Putamen (tissue), 1 donor: Measurements from ENCODE around the gene CCNB2.

Experiments used
- DNase-seq: peaks from one replicate; pipeline ENCODE4 v3.0.0-alpha.2; 2016; ENCODE audit warnings: low spot score

Gene CCNB2

DNA sequence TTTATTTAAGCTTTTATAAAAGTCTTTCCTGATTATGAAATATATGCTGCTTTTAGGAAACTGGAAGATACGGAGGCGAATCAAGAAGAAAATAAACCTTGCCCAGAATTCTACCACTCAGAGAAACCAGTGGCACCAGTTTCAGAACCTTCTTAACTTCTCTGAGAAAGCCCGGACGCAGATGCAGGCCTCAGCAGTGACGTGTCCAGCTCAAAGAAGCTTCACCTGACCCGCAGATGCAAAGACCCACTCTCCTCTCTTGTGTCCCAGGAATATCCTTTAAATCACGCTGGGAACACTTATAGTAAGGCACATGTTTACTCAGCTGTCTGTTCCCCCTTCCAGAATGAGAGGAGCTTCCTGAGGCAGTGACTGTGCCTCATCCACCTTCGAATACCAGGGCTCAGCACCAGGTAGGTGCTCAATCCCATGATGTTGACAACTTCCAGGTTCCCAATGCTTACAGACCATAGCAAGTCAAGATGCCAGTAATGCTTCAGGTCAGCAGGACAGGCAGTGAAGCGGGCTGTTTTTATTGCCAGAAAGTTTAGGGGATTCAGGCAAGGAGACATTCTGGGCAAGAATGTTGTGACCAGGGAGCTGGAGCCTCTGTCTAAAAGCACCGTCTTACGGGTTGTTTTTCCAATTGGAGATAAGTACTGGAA, 61.8 kb downstream of the CCNB2 start:
- no peak for DNase-seq

DNA sequence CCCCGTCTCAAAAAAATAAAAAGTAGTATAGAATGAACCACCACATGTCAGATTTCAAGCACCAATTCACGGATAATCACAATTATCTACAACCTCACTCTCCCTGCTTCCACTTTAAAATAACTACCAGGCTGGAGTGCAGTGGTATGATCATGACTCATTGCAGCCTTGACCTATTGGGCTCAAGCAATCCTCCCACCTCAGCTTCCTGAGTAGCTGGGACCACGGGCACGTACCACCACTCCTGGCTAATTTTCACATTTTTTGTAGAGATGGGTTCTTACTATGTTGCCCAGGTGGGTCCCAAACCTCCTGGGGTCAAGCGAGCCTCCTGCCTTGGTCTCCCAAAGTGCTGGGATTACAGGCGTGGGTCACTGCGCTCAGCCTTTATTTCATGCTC, 63.6 kb downstream of the CCNB2 start:
- DNase-seq, result no peak

DNA sequence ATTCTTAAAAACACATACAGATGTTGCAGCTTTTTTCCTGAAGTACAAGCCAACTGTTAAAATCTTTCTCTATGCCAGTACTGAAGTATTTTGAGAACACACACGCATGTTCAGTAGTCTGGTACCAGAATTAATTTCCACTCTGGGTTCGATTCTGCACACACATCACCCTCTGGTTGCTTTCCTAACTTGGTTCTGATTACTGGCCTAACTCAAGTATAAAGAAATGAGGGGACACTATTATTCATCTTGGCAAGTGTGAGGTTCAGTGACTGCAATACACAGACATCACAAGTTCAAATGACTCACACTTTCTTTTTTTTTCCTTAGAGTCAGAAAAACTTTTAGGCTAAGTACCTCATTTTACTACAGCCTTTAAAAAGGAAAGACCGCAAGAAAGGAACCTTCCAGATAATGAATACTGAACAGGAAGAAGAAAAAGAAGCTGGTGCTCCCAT, 64.3 kb downstream of the CCNB2 start:
- DNase-seq, result no peak

DNA sequence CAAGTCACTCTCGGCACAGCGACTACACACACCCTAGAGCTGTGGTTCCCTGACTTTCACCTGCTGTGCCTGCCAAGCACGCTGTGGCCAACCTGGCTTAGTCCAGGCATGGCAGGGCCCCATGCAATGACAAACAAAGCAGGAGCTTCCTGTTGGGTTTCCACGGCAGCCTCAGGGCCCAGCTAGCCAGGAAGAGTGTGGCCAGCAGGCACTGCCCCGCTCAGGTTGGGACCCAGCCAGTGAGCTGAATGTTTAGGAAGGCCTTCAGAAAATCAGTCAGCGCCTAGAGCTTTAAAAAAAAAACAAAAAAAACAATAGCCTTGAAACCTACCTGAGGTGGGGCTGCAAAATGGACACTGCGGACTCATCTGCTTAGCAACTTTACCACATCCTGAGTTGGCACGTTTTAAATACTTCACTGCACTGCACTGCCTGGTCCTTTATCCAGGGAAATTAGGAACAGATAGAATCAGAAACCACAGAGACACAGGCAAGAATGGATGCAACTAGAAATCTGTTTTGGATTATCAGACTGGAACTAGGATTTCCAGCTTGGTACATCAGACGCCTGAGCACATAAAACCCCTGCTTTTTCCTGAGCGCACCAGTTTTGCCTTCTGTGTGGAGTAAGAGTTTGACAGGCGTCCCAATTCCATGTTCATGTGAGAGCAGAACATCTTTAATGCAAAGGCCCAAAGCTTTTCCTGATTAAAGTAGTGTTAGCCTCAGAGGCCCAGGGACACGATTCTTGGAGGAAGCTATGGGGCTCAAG, 65.5 kb downstream of the CCNB2 start:
- no peak for DNase-seq

DNA sequence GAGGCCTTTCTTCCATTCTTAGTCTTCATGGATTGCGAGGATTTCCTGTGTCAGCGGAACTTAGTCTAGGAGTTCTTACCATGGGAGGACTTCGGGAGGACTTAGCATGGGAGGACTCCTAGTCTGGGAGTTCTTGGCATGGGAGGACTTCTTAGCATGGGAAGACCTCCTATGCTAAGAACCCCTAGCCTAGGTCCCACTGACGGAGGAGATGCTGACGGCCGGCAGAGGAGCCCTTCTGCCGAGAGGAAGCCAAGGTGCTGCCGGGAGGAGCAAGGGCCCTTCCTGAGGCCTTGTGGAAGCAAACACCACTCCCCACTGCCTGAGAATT, 66.1 kb downstream of the CCNB2 start:
- no peak for DNase-seq

DNA sequence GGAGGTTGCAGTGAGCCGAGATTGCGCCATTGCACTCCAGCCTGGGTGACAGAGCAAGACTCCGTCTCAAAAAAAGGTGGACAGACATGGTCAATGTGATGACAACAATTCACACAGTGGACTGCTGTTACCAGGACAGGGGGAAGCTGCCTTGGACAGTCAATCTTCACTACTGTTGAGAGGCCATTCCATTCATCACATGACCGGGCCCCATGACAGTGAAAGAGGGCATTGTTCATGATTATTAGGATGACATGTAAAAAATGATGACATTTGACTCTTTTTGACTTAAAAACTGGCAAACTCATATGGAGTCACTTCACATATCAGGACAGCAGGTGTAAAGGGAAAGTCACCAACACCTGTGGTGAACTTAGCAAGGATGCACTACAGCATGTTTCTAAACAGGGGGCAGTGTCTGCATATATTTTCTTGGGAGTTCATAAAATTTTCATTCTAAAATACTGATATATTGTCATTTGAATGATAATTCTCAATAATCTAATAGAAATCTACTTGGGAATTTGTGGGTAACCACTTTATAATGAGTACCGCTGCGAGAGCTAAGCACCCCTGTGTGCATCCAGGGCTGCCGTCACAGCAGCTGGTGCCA, 67.4 kb downstream of the CCNB2 start:
- no peak for DNase-seq

DNA sequence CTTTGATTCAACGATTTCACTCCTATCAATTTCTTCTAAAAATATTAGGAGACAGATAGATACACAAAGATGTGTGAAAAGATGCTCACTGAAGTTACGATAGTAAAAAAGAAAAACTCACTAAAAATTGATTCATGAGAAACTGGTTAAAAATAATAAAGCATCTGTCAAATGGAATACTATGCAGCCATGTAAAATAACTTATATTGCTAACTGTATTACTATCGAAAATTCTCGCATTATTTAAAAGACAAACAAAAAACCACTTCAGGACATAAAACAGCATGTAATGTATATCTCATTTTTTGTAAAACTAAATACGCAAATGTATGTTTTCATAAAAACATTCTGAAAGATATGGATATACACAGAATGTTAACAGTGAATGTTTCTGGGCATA, 68.2 kb downstream of the CCNB2 start:
- no peak for DNase-seq

DNA sequence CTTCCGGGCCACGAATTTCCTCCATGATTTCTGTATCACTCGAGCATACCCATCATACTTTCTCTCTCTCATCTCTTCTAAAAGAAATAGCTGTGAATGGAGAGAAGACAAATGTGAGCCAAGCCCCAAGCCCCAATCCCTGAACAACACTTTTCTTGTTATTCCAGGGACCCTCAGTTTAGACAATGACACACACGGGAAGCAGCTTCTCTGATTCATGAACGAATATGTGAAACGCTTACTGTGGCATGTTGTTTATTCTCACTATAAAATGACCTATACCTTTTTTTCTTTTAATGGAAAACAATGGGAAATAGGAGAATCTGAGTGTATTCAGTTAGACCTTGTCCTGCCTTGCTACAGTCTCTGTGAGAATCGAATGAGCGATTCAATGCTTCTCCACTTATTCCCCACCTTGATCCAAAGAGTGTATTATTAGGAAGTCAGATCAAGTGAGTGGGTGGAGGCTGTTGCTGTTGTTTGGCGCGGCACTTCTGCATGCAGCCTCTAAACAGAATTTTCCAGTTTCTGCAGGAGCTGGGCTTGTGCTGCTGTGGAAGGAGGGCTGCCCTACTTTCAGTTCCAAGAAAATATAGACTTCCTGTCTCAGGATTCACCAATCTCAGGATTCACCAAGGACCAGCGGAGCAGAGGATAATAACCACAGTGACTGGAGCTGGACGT, 69.3 kb downstream of the CCNB2 start:
- DNase-seq, result no peak
